ENCODE results near the gene ARPC3.
"Not testable (repeated sequence)": the region's sequence is repeated elsewhere in the genome, so short reads cannot be mapped to it uniquely, and the experiment has no call there.

The ARPC3 gene

DNA sequence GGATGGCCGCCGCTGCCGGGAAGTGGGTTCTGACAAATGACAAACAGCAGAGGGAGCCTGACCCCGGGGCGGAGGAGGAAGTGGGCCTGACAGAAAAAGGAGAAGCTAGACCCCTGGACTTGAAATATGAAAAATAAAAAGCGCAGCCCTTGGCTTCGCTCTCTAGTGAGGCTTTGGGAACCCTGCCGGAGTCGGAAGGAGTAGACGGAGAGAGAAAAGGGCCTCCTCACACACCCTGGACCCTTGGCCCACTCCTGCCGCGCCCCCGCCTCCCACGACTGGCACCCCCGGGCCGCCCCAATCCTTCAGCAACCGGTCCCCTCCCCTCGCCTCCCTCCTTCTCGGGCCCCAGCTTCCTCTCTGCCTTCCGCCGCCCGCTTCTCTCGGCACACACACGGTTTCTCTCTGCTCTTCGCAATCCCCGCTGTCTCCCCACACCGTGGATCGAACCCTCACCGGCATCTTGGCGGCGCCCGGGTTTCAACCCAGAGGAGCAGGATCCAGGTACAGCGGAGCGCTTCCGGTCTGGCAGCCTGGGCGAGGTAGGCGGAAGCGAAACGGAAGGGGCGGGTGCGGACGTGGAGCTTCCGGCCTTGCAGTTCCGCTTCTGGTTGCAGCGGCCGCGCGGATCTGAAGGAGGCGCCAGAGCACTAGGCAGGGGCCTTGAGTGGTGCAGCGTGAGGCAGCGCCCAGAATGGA is at the start of gene ARPC3:
ARPC3 (minus strand) TSS at position 539 of the 699 bp plus-strand sequence; CDS start at position 462, 77 bp downstream.
- peak; percentile 97 for DNase-seq

DNA sequence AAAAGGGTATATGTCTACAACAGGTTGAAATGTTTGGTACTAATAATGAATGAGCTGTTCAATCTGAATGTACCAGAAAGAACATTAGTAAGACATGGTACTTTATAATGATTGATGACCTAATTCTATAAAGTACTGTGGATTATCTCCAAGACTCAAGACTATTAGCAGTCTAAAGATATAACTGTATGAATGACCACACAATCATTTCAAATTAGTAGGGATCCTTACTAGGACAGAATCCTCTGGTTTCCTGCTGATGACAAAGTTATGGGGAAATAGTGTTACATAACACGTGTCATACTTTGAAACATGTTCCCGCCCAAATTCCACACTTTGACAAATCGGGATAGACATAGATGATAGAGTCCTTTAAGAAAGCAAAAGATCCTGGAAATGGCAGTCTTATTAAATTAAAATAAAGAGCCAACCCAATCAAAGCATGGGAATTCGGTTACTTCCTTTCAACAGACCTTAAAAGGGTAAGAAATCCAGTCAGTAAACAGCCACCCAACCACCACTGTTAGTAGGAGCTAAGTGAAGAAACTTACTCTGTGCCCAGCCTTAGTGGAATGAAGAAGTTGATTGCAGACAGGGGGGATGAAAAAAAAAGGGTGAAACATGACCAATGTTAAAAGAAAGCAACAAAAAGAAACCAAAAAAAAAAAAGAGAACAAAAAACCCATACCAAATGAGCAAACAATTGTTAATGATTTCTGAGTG is 49.0 kb upstream of the ARPC3 start:
- no peak for DNase-seq

DNA sequence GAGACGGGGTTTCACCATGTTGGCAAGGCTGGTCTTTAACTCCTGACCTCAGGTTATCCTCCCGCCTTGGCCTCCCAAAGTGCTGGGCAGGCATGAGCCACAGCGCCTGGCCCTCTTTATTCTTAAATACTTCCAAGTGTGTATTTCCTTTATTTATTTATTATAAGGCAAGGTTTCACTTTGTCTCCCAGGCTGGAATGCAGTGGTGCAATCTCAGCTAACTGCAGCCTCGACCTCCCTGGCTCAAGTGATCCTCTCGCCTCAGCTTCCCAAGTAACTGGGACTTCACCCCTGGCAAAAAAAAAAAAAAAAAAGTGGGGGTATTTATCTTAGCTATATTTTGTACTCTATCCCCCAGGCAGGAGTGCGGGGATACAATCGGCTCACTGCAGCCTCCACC is 25.3 kb upstream of the ARPC3 start:
- DNase-seq: no peak

DNA sequence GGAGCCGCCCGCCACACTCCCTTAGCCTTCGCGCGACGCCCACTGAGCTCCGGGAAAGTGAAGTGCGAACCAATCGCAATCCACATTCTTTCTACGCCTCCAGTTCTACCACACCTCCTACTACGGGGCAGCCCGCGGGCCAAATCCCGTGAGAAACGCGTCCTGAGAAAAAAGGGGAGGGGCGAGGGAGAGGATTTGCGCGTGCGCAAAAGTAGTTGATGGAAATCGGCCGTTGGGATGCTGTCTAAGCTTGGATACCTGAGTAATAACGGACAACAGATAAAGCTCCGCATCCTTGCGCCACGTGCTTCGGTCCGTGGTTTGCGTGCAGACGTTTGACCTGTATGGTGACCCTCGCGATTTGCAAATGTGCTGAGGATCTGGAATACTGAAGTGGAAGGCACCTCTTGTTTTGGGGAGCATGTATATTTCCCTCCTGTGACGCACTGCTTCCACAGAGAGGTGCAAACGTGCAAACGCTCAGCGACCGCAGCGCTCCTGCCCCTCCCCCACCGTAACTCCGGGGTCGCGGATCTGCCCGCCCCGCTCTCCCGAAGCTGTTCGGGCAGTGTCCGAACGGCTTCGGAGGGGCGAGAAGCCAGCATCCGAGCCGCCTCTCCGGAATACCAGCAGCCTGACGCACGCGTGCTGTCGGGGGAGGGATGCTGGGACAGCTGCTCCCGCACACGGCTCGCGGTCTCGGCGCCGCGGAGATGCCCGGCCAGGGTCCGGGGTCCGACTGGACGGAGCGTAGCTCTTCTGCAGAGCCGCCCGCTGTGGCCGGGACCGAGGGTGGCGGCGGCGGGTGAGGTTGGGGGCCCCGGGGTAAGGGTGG is 18.3 kb upstream of the ARPC3 start, which contains the start of the genes FAM216A and GPN3:
FAM216A (plus strand) TSS at position 632 of the 835 bp plus-strand sequence; CDS start at position 663, 31 bp downstream.
GPN3 (minus strand) TSS at position 44 of the 835 bp plus-strand sequence. CDS start 54 bp downstream, outside the sequence.
- peak; percentile 98 for DNase-seq

DNA sequence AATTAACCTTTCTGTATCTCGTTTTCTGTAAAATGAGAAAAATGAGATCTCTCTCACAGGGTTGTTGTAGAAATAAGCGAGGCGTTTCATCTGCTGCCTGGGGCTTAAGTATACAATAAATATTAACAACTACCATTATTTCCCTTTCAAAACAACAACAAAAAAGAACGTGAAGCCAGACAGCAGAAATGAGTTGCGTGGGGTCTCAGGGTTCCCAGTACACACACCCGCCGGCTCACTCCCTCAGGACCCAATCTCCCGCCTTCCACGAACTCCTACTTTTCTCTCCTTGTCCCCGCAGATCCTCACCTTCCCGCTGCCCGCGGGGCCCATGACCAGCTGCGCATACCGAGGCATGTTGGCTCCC is 17.7 kb upstream of the ARPC3 start:
- no peak for DNase-seq

DNA sequence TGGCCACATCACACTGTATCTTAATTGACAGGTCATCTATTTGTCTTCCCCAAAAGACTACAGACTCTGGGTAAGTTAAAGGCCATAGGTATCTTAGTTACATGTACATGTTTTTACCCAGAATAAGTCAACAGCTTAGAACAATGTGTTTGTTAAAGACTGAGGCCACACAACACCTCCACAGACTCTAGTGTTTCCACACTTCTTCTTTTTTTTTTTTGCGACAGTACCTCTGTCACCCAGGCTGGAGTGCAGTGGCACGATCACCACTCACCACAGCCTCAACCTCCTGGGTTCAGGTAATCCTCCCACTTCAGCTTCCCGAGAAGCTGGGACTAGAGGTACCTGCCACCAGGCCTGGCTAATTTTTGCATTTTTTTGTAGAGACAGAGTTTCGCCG is 16.7 kb upstream of the ARPC3 start:
- no peak for DNase-seq

DNA sequence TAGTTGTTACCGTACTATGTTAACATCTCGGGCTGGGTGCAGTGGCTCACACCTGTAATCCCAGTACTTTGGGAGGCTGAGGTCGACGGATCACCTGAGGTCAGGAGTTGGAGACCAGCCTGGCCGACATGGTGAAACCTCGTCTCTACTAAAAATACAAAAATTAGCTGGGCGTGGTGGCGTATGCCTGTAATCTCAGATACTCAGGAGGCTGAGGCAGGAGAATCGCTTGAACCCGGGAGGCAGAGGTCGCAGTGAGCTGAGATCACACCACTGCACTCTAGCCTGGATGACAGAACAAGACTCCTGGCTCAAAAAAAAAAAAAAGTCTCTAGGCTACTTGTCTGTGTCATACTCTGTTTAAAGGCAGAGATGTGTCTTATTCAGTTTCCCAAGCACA is 15.6 kb upstream of the ARPC3 start:
- DNase-seq: not testable (repeated sequence)

DNA sequence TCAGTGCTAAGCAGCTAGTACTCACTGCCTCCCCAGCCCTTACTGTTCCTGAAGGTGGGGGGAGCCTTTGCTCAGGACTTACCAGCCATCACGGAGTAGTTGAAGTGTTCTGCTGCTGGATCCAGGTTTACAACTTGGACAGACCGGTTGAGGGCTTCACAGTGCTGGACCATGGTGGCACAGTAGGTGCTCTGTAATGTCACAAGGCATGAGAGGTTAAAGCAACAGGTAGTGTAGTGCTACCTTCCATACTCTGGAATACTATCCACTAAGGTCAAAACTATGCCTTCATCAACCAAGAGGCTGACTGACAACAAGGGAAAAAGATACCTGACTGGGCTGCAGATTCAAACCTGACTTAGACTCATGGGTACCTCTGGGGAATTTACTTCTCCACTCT is 14.9 kb upstream of the ARPC3 start:
- no peak for DNase-seq

DNA sequence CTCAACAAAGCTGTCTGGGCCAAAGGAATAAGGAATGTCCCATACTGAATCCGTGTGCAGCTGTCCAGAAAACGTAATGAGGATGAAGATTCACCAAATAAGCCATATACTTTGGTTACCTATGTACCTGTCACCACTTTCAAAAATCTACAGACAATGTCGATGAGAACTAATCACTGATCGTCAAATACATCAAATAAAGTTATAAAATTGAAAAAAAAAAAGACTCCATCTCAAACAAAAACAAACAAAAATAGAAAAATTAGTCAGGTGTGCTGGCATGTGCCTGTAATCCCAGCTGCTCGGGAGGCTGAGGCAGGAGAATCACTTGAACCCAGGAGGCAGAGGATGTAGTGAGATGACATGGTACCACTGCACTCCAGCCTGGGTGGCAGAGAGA is 11.1 kb upstream of the ARPC3 start:
- DNase-seq: not testable (repeated sequence)

DNA sequence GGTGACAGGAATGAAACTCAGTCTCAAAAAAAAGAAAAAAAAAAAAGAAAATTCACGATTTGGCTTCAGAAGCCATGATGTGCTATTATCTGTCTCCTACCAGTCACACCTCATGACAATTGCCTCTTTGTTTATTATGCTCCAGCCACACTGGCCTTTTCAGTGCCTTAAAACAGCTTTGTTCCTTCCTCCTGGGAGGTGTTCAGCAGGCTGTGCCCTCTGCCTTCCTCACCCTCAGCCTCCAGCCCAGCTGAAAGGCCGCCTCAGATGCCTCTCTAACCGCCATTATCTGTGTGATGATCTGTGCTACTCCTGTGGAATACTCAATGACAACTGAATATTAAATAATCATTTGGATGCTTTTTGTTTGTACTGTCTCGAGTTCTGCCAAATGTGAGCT is 8.6 kb upstream of the ARPC3 start:
- DNase-seq: no peak

DNA sequence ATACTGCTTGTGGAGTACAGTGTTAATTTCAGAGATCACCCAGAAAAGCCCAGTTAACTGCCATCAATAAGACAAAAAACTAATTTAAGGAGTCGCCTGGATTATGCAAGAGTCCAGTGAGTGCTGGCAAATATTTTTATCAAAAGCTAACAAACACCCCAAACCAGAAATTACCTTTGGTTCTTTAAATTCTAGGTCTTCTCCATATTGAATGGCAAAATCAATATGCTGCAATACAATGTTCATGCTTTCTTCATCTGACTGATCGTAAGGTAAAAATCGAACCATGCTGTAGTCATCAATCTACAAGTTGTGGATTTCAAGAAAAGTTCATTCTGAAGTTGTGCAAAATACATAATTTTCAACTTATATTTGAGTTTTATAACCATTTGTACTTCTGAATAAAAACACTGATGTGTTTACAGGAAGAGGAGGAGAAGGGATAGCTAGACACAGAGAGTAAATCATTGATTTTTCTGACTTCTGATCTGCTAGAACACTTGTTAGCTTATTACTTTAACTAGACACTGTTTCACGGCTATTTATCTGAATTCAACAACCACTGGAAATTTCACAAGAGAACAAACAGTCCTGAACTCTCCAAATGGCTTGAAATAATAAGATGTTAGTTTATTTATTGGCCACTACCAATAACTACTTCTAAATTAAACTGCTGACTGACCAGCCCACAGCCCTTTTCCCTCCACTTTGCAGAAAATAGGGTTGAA is 3.6 kb upstream of the ARPC3 start:
- no peak for DNase-seq

DNA sequence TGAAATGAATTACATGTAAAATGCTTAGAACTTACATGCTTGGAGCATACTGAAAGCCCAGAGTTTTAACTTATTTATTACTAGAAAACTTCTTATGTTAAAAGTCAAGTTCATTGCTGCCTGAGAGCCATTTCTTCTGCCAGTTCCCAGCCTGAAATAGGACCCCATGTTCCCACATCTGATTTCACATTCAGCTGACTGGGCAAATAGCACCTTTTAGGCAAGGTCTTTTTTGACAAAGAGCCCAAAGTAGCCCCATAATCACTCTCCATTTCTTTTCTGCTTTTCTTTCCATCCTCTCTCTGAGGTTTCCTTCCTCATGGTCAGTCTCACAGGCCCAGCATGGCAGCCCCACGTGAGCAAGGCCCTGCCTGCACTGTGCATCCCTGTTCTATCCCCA is 1.1 kb upstream of the ARPC3 start:
- no peak for DNase-seq

DNA sequence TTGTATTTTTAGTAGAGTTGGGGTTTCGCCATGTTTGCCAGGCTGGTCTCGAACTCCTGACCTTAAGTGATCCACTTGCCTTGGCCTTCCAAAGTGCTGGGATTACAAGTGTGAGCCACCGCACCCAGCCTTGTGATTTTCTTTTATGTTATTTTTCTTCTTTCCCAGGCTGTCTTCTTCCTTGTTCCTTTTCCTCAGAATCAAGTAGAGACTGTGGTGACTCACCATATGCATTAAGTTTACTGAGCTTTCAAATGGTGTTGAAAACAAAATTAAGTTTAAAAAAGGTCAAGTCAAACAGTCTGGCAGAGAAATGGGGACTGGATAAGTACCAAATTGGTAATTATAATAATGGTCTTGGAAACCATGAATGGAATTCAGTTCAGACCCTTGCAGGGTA is 5.7 kb downstream of the ARPC3 start:
- DNase-seq: no peak

DNA sequence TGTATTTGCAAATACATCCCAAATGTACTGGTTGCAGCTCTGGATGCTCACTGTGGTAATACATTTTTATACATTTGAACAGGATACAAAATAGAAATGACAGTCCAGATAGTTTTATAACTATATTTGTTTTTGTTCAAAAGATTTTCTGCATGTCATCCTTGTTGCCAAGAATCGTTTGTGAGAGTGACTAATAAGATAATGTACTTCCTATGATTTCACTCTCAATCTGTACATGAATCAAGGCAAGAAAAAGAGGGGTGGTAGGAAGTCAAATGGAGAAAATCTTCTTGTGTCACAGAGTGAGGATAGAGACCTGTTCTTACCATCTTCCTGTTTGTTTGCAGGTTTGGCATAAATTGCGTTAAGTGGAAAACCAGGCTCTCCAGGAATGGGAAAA is 13.9 kb downstream of the ARPC3 start:
- DNase-seq: no peak

DNA sequence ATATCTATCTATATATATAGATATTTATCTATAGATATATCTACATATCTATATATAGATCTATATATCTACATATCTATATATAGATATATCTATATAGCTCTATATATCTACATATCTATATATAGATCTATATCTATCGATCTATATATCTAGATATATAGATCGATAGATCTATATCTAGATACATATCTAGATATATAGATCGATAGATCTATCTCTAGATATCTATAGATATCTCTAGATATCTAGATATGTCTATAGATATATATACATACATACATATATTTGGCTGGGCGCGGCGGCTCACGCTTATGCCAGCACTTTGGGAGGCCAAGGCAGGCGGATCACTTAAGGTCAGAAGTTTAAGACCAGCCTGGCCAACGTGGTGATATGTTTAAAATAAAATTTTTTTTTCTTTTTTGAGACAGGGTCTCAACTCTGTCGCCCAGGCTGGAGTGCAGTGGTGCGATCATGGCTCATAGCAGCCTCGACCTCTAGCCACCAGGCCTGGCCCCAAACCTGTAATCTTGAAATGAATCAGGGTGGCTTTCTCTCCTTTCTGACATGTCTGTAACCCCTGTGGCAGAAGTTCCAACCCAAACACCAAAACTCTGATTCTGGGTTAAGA is 18.1 kb downstream of the ARPC3 start:
- no peak for DNase-seq

DNA sequence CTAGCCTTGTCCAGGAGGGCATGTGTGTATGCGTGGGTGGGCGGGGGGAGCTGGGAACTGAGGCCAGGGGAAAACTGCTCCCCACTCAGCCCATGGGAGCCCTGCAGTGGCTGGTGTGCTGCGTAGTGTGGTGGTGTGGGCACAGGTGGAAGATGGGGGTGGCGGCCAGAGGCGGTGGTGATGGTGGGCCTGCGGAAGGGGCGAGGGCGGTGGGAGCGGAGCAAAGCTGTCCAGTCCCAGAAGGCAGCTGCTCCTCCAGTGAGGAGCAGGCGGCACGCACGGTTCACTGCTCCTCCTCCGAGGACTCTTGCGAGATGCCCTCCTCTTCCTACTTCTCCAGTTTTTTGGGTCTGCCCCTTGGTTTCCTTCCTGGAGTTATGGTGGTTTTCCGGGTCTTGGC is 20.5 kb downstream of the ARPC3 start:
- DNase-seq: not testable (repeated sequence)

DNA sequence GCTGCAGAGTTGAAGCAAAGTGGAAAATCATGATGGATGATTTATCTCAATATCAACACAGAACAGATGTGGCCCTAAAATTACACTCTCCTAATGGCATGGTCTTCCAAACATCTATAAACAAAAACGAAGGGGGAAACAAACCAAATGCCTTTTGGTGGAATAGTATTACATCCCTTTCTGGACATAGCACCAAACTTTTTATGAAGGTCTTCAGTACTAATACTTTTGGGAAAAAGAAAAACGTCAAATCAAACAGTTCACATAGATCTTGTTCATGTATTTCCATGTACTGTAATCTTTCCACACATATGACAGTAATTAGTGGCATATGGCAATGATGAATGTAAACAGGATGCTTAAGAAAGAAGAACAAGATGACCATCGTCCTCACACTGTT is 23.7 kb downstream of the ARPC3 start:
- no peak for DNase-seq

DNA sequence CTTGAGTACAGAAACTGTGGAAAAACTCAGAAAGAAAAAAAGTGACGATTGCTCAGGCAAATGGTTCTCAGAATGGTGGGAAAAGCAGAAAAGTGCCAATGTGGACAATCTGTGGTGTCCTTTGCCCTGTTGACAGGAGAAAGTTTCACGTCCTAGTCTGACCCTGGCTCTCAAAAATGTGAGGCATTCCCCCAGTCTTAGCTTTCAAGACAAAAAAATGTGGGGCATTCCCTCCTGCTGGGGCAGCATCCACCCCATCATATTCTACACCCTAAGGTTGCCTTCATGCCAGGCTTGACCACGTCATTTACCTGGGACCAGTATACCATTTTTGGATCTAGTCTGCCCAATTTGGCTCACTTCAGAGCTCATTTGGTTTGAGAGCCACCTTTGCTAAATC is 25.9 kb downstream of the ARPC3 start:
- no peak for DNase-seq

DNA sequence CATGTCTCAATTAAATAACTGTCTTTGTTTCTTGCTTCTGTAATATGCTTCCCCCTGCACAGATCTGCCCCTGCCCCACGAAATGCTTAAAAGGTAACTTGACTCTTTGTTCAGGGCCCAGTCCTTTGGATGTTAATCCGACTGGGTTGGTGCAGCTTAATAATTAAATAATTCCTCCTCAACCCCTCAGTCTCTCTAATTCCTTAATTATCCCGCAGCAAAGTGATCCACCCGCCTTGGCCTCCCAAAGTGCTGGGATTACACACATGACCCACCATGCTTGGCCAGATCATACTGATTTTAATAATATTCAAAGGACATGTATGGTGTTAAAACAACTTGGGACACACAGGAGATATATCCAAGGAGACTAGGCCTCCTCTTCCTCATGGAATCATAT is 28.4 kb downstream of the ARPC3 start:
- DNase-seq: no peak

DNA sequence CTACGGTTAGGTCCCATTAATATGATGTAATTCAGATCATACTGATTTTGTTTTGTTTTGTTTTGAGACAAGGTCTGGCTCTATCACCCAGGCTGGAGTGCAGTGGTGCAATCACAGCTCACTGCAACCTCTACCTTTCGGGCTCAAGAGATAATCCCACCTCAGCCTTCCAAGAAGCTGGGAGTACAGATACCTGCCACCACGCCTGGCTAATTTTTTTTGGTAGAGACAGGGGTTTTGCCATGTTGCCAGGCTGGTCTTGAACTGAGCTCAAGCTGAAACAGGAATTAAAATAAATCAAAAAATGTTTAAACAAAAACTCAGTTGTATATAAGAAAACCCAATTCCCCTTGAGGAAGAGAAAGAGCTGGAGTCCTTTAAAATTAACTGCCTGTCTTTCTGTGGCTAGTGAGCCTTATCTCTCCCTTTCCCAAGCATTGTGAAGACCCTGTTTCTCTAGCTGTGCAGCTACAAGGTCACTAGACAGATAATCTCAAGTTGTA is 28.9 kb downstream of the ARPC3 start:
- no peak for DNase-seq

DNA sequence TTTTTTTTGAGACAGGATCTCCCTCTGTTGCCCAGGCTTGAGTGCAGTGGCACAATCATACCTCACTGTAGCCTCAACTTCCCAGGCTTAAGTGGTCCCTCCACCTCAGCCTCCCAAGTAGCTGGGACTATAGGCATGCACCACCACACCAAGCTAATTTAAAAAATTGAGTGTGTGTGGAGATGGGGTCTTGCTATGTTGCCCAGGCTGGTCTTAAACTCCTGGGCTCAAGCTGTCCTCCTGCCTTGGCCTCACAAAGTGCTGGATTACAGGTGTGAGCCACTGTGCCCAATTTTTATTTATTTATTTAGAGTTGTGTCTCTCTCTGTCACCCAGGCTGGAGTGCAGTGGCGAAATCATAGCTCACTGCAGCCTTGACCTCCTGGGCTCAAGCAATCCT is 29.5 kb downstream of the ARPC3 start:
- not testable (repeated sequence) for DNase-seq

DNA sequence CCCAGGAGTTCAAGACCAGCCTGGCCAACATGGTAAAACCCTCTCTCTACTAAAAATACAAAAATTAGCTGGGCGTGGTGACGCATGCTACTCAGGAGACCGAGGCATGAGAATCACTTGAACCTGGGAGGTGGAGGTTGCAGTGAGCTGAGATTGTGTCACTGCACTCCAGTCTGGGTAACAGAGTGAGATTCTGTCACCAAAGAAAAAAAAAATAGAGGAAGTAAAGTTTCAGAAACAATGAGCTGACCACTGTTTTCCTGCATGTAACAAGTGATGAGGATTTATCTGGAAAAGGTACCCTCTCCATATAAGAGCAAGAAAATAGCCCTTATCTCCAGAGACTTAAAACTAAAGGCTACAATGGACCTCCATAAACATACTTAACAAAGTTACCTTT is 33.0 kb downstream of the ARPC3 start:
- not testable (repeated sequence) for DNase-seq

Measured in left hindlimb (tissue), 1 donor.